ENCODE results near the gene CDH13.
A peak's percentile ranks its signal among the peaks of the same experiment; 100 is the strongest.

CDH13 gene

DNA sequence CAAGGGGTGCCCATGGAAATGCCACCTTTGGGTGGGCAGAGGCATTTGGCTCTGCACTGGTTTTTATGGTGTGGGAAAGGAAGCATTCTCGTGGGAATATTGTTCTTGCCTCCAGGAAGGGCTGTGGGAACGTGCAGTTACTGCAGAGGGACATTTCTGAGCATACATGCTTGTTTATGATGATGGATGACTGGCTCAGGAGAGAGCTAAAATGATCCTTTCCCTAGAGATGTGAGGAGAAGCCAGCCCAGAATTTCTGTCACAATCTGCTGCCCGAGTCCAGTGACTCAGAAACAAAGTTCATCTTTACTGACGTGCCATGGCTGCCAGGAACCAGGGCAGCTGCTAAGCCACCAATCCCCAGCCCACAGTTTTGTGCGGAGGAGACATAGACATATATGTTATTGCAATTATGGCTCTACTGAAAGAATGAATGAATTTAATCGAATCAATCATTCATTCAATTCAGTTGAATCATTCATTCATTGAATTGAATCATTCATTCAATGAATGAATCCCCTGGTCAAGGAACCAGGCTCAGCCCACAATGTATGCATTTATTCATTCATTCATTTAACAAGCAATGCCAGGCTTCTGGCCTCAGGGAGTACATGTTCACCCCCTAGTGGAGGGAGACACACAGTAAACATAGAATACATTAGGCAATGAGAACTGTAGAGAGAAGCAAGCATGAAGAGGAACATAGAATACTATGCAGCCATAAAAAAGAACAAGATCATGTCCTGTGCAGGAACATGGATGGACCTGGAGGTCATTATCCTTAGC, 766.6 kb downstream of the CDH13 start:
- DNase-seq, result no peak

DNA sequence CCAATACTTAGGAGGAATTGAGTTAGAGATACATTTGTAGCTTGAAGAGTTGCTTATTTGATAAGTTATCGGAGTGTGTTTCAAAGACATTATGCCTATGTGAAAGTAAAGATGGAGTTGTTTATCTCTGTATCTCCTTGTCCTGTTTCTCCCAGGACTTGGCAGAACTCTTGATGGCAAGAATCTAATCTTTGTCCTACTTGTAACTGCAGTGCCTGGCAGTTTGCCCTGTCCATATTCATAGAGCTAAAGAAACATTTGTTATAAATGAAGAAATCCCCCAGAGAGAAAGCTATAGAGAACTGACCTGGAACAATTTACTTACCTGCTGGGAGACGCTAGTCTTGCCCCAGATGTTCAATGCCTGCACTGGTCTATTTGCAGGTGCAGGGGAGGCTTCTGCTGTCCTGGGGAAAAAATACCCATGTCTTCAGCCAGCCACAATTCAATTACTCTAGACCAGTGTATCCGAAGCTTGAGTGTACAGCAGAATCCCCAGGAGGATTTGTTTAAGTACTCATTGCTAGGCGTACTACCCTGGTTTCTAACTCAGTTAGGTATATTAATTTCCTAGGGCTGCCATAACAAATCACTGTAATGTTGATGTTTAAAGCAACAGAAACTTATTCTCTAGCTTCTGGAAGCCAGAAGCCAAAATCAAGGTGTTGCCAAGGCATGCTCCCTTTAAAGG, 771.0 kb downstream of the CDH13 start:
- no peak for DNase-seq

DNA sequence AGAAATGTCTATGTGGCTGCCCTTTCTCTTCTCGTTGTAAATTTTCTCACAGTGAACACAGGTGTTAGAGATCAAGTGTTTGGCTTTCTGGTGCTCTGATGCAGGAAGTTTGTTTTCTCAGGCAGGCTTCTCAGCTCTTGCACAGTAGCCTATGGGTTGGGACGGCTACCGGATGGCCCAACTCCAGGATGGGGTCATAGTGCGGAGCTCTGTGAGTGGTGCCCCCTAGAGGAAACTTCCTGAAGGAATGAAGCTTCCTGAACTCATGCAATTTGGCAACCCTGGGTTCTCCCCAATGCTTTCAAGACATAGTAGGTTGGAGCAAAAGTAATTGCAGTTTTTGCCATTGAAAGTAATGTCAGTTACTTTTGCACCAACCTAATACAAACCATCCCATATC, 773.5 kb downstream of the CDH13 start:
- DNase-seq, result no peak

DNA sequence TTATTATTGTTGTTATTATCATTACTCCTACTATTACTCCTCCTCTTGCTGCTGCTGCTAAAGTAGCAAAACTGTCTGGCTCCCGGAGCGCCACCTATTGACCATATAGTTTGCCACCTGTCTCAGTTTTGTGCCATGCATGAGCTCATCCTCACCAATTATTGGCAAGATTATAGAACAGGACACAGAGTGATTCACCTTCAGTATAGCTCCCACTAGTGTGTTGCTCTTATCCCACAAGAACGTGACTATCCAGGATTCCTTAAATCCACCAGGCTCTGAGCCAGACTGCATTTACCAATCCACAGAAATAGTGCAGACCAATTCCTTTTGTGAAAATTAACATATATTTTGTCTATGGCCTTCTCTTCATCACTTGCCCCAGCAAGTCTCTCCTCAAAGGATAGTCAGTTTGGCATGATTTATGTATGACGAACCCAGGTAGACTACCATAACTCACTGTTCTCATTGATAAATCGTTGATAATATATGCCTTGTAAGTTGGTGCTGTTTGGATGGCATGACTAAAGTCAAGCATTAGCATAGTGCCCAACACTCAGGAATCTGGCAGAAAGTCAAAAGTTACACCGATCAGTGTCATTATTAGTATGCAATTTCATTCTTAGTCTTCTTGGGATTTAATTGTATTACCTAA, 775.5 kb downstream of the CDH13 start:
- no peak for DNase-seq

DNA sequence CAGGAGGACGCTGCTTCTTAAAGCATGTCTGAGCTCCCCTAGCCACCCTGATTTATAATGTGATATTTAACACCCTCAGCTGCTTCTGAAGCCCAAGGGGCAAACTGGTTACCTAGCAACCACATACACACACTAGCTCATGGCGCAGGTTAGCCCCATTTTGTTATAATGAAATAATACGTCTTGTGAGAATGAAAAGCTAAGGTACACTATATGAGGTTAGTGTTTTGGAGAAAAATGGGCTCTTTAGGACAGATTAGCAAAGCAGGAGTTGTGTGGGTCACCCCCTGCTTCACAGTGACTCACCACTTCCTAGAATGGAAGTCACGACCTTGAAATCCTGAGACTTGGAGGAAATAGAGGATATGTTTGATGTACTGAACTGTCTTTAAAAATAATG, 776.2 kb downstream of the CDH13 start:
- no peak for DNase-seq

DNA sequence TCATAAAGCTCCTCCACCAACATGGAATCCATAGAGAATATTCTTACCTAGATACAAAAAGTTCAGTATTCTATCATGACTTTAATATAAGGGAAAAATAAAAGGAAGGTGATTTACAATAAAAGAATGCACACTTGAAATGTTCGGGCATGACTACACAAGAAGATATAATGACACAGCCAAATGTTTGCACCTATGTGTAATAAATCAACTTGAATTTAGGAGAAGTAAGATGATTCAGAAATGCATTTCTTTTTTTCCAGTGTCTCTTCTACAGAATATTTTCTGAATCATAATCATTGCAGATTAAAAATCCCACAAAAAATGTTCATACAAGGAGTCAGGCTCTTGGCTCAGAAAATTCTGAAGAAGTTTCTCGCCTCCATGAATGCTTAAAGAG, 777.0 kb downstream of the CDH13 start:
- DNase-seq, result no peak

DNA sequence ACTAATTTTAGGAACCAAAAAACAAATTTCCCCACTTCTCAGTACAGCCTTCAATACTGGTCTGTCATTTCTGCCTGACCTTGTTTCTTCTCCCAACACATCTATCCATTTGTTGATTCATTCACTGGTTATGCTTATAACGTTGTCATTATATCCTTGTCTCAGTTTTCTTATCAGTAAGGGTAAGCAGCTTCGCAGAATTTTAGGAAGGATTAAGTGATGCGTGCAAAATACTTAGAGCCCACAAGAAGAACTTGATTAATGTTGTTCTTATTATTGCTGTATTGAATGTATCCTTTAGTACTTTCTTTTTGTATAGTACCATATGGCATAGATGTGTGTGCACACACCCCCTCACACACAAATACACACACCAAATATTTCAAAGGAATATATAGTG, 777.5 kb downstream of the CDH13 start:
- no peak for DNase-seq

DNA sequence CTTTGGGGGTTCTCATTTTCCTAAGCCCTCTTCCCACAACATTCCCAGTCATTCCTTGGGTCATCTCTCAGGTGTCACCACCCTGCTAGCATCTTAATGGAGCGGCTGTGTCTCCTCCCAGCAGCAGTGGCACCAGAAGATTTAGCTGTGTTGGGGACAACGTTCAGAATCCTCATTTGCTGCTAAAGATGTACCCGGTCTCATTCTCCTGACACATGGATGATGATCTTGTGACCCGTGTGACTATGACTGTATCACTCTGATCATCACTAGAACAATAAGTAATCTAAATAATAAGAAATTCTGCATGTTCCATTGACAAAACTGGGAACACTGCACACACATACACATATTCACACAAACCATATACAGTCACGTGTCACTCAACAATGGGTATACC, 781.2 kb downstream of the CDH13 start:
- DNase-seq, result no peak

DNA sequence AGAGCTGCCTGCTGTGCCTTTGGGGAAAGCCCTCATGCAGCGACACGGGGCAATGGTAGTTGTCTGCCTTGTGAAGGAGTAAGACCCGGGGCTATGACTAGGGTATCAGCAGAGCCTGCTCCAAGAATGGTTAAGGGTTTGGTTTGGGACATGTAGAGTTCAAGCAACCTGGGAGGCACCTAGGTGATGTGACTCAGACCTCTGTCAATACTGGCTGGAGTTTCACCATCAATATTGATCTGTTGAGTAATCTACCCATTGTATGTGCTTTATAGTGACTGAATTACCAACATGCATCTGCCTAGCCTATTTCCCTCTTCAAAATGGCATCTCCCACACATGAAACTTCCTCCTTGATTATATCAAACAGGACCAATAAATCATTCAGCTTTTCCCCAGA, 782.6 kb downstream of the CDH13 start:
- DNase-seq, result no peak

DNA sequence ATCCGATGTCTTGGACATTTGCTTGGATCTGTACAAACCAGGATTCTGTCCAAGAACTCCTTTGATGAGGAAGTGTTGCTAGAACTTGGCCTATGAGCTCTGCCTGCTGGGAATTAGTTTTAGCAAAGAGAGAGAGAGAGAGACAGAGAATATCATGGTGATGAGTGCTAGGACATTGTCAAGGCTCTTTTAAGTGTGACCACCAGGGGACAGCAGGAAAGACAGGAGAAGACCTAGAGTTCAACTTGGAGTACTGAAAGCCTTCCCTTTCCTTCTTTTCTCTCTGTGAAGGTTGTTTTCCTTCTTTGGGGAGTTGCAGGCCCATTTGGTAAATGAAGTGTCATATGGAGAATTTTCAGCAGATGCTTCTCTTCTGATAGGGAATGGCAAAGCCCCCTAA, 791.8 kb downstream of the CDH13 start:
- no peak for DNase-seq

DNA sequence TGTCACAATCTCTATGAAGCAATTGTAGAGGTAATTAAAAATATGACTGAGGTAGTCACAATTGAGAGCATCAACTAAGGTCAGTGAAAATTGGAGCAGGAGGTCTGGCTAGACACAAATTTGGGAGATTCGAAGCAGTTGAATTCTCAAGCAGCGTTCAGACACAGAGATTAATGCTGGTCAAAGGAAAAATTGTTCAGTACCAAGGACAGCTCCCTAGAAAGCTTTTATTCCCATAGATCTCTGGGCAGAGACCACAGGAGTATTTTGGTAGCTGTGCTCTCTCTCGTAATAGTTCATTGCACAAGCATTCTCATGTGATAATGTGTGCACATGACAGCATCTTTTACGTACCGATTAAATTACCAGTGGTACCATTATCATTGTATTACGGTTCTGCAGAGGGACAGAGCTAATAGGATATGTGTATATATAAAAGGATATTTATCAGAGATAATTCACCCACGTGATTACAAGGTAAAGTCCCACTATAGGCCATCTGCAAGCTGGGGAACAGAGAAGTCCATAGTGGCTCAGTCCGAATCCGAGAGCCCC, 793.5 kb downstream of the CDH13 start:
- DNase-seq, result peak; percentile 1 to 14

DNA sequence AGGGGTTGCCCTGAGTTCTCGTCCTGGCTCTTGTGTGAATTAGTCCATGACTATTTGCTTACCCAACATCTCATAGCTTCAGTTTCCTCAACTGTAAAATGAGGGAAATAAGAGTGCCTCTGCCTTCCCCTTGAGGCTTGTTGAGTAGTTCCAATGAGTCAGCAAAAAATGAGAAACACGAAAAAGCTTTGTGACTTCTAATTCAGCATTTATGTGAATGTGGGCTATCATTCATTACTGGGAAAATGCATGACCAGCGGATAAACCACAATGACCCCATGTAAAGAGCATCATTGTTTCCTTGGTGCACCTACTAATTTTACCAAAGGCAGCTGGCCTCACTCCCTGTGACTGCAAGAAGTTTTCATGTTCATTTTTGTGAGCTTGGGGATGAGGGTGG, 806.4 kb downstream of the CDH13 start:
- DNase-seq, result no peak

DNA sequence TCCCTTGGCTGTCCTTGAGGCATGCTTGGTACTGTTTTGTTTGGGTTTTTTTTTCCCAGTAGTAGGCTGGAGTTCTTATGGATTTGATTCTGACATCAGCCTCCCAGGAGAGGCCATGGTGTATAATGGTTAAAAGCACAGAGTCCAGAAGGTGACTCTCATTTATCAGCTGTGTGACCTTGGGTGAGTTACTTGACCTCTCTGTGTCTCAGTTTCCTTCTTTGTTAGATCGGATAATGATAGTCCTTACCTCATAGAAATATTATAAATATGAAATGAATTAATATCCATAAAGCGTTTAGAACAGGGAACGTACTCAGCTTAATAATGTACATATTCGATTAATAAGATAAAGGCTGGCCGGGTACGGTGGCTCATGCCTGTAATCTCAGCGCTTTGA, 810.3 kb downstream of the CDH13 start:
- no peak for DNase-seq

DNA sequence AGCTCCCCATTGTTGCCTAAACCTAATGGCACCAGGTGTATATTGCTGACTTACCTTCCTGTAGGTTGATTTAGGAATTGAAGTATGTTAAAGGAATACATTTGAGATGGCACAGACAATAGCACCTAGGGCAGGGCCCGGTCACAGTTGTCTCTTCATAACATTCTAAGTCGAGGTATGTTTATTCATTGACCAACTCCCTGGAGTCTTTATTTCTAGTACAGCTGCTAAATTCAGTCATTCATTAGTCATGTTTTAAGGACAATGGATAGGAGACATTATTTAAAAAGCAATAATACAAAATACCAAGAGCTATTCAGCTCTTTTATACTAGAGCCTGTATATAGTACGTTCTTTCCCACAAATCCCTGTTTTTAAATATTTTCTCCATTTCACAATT, 811.6 kb downstream of the CDH13 start:
- no peak for DNase-seq

DNA sequence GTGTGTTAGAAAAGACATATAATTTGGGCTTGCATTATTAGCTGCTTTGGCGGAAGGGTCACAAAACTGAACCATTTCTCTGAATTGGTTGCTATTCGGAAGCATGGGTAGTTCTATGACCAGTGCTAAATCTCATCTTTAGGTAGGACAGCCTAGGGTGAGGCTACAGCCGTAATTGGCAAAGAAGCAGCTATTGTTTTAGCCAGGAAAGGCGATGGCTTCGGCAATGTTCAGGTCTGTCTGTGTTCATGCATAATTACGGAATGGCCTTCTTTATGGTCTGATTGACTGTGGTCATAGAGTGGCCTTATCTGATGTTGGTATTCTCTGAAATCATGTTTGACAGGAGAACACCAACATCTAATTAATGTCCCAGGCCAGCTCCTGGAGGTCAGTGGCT, 812.6 kb downstream of the CDH13 start:
- DNase-seq, result no peak

DNA sequence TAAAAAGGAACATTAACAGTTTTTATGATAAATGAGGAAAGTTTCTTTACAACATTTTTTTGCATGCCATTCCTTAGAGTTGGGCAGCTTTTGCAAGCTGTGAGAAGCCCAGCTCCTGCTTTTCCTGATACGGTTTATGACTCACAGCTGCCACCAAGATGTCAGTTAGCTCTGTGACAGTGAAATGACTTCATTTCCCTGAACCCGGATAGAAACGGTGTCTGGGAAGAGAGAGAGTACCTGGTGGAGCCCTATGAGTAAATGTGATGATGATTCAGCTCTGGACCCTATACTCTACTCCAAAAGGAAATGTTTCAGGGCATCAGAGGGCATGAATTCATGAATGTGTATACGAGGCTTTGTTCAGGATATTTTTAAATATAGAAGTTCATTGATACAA, 814.7 kb downstream of the CDH13 start:
- DNase-seq, result no peak

DNA sequence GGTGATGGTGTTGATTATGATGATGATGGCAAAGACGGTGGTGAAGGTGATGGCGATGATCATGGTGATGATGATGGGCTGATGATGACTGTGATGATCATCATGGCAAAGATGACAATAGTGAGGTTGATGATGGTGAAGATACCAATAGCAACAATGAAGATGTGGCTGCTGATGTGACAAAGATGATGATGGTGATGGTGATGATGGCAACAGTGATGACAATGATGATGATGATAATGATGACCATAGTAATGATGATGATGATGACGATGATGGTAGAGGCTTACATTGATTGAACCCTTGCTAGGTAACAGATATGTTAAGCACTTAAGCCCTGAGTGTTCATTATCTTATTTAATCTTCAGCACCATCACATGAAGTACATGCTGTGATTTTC, 817.2 kb downstream of the CDH13 start:
- DNase-seq, result no peak

DNA sequence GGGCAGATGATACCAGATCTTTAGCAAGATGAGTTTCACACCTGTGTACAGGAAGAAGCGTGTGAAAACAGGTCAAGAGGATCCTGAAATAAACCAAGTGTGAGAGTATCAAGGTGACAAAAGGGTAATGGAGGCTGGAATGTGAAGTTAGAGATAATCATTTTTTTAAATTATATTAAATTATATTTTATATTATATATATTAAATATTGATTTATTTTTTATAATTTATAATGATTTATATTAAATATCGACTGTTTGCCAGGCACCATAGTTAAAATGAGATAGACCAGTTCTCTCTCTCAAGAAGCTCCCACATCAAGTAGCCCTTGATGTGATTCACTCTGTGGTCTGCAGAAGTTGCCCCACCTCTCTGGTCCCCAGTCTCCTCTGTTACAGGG, 820.8 kb downstream of the CDH13 start:
- no peak for DNase-seq

DNA sequence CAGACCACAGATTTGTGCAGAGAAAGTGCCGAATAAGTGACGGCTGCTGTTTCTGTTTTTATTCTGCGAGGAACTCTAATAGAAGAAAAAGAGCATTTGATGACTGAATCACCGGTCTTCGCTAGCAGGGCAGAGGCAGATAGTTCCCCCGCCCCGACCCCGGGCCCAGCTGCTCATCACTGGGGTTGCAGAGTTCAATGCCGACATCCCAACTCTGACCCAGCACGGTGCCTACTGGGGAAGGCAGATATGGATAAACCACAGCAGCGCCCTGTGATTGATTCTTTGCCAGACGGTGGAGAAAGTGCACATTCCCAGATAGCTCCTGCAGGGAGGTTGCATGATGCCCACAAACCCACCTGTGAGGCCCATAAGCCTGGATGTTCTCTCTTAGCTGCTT, 823.1 kb downstream of the CDH13 start:
- DNase-seq, result no peak

DNA sequence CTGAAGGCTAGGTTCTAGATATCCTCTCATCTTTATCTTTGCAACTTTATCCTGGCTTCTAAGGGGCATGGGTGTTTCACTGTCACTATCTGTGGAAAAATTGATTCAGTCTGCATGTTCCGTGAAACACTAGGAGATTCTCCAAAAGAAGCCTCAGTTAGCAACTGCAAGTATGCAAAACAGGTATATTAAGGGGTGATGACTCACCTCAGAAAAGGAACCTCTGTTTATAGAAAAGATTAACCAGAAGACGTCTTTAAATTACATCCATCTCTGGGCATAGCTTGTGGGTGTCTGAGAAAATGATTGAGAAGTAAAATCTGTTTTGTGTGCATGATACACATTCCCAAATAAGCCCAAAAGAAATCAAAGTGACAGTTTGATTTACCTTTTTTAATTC, 827.2 kb downstream of the CDH13 start:
- no peak for DNase-seq

DNA sequence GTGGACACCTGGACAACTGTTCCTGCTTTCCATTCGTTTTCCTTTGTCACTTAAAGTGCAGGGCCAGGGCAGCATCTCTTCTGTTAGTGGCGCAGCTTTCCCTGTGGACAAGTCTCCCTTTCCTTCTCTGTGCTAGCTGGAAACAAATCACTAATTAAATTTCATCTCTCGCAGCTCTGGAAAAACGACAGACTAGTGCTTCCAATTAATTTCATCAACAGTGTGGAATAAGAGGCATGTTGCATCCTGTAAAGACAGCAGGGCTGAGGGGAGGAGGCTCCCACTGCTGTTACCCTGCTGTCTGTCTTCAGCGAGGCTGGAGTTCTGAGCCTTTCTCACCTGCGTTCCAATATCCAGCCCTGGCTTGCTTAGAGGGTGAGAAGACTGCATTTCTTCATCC, 828.9 kb downstream of the CDH13 start:
- no peak for DNase-seq

DNA sequence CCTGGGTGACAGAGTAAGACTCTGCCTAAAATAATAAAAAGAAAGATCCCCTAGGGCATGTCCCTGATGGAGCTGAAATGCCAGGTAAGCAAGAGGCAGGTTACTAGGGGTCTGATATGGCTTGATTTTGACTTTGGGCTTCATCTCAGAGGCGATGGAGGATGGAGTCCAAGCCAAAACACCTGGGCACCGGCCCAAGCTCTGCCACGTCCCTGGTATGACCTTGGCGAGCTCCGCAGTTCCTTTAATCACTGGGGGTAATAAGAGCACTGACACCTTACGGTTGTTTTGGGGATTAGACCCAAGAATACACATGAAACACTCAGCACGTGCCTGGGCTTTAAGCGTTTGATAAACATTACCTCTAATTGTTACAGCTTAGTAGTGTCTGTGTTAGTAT, 830.2 kb downstream of the CDH13 start:
- no peak for DNase-seq

DNA sequence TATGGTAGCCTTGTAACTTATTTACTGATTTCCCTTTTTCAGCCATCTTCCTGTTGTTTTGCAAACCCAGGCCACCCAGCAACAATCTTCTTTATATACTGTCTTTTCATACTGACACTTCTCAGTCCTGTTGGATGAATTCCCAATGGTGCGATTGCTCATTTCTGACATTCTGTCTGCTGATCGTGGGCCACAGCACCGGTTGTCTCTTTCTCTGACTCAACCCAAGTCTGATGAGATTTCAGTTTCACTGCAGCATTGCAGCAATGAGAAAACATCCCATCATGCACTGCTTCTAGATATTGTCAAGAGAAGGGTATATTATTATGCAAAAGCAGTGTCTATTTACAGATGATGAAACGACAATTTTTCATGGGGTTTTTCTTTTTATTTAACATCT, 831.8 kb downstream of the CDH13 start:
- no peak for DNase-seq

DNA sequence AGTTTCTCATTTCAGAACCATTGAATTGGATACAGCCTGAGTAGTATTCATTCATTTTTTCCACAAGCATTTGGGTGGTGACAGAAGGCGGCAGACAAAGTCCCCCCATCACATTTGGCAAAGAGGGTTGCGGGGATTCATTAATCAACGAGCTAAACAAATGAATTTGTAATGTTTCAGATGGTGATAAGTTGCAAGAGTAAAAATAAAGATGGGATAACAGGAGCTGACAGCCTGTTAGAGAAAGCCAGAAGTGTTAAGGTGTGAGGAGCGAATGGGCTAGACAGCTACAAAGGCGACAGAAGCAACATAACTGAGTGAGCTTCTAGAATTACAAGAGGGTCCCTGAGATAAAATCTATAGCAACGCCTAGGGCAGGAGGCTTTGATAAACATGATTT, 838.2 kb downstream of the CDH13 start:
- DNase-seq, result no peak
